GM19035 (cell line): ENCODE data around the gene CACNA1C.

ENCODE experiments used
- ATAC-seq: cut with Tn5 transposase; IDR thresholded peaks from one replicate; pipeline ENCODE4 v1.9.1; 2021; ENCODE audit not compliant: unreplicated experiment

CACNA1C gene

DNA sequence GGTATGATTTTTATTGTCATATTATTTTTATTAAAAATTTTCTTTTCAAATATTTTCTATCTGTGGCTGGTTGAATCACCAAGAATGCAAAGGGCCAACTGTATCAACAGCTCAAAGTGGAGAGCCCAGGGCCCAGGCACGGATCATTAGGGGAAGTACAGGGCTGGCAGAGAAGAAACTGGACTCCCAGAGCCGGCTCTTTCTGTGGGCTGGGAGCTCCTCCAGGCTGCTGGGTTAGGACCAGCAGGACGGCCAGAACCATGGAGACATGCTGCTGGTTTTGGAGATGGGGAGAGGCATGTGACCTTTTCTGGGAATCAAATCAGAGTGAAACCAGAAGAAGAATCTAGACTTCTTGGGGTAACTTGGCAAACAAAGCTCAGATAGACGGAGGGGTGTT is 220.5 kb downstream of the CACNA1C start:
- no peak for ATAC-seq

DNA sequence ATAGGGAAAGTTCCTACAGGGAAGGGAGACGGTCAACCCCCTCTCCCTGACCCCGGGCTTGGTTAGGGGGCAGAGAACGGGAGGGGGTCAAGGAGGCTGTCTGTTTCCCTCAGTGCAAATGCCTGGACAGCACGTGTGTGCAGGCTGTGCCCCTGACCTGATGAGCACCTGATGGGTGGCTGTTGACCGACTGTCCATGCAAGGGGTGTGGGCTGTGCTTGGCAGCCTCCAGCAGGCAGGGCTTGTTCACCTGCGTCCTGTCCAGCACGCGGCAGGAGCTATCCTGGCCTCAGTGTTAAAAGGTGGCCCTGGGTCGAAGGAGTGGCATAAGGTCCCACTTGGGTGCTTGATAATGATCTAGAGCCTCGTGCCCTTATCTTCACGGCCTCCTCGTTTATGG is 221.0 kb downstream of the CACNA1C start:
- ATAC-seq, result no peak

DNA sequence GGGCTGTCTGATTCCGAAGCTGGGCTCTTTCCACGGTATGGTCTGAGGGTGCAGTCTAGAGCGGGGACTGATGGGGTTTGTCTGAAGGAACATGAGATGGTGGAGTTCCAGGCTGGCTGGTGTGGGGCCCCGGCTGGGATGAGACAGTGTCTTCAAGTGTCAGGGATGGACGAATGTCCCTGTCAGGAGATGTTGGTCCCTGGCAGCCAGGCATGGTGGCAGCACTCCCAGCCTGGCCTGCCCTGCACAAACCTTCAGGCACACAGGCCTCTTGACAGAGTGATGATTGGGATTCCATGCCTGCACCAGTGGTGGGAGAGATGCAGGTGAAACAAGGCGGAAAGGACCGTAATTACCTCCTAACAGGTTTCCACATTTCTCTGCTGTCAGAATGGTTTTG is 221.9 kb downstream of the CACNA1C start:
- ATAC-seq, result no peak

DNA sequence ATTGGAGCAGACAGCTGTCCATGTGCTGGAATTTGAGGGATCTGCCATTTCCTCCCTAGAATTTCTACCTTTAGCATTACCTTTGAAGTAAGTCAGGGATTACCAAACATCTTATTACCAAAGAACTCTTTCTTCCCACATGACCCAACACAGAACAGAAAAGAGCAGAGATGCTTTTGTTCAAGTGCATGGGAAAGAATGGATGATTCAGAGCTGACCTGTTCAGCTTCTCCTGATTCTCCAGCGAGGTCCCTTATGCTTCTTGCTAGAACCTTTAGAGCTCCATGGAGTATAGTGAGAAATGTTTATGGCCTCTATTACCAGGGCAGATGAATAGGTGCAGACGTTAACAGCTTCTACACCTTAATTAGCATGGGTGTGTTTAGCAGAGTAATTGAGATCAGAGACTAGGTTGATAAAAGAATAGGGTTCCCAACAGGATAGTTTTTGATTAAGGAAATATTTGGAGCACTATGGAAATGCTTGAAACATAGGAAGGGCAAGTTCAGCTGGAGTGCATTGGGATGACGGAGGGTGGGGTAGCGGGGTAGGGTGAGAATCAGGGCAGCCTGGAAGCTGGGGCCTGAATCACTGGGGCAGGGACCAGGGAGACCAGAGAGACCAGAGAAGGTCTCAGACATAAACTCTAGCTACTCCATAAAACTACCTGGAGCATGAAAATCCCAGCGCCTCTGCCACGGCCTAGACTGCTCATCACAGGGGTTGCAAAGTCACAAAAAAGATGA is 223.7 kb downstream of the CACNA1C start:
- no peak for ATAC-seq

DNA sequence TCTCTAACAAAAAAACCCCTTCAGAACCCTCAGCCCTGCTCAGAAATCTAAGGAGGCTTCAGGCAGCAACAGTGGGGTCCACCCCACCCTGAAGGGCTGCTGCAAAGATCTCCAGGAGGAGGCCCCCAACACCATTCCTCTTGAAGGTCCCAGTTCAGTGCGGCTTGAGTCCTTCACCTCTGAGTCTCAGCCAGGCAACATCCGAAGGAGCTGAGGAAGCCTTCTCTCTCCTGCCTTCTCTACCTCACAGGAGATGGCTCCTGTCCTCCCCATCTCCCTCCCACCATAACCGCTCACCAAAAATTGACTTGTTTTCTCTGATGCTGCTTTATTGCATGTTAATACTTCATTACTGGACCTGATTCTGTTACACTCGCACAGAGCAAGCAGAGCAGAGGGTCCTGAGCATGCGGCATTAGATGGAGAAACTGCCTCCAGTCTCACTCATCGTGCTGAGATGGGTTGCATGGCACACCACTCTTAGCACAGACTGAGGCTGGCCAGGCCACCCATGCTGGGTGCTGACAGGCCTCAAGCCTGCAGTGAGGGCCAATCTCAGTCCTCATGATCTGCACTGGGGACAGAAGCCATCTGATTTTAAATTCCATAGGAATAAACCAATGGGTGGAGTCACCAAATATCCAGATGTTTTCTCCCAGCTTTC is 224.8 kb downstream of the CACNA1C start:
- no peak for ATAC-seq

DNA sequence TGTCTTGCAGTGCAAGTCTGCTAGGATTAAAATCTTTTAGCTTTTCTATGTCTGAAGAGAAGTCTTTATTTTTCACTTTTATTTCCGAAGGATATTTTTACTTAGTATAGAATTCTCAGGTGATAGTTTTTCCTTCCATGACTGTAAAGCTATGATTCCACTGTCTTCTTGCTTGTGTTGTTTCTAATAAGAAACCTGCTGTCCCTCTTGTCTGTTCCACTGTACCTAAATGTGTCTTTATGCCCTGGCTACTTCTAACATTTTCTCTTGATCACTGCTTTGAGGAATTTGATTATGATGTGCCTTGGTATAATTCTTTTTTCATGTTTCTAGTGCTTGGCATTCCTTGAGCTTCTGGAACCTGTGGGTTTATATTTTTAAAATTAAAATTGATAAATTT is 228.7 kb downstream of the CACNA1C start:
- no peak for ATAC-seq

DNA sequence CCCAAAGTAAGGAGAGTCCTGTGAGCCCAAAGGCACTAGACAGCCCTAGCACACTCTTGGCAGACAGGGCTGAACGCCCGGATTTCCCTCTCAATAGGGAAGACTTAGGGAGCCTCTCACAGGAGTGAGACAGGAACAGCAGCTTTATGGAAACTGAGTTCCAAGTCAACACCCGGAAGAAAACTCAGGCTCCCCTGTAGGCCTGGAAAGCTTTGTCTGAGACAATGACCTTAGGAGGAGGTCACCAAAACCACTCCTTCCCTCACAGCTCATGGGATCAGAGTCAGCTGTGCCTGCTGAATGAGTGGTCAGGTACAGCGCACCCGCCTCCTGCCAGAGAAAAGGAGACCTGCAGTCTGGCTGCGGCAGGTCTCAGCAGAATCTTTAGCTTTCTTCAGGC is 229.5 kb downstream of the CACNA1C start:
- no peak for ATAC-seq

DNA sequence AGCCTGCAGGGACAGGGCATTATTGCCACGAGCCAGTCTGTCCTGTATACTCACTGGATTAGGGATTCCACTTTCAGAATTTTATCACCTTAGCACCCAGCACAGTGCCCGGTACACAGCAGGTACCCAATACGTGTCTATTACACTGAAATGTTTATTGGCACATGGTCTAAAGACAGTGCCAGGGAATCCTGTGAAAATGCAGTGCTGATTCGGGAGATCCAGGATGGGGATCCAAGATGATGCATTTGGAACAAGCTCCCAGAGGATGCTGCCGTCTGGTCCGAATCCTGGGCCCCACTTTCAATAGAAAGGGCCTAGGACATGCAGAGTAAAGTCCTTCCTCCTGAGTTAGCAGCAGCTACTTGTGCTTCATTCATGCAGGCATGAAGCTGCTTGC is 230.7 kb downstream of the CACNA1C start:
- no peak for ATAC-seq

DNA sequence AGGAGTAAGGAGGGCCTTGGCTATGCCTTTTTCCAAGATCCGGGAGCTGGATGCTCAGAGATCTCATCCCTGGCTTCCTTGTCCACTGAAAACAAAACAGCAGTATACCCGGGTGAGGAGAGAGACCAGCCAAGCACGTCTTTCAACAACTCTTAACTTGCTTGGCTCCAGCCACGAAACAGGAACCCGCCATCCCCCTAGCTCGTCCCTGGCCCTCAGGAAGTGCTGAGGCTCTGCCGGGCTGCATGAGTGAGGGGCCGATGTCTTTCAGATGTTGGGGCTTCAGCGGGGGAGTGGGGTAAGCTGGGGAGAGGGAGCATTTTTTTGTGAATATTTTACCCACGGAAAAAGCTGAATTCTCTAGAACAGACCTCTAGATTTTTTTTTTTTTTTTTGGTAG is 231.1 kb downstream of the CACNA1C start:
- ATAC-seq, result no peak

DNA sequence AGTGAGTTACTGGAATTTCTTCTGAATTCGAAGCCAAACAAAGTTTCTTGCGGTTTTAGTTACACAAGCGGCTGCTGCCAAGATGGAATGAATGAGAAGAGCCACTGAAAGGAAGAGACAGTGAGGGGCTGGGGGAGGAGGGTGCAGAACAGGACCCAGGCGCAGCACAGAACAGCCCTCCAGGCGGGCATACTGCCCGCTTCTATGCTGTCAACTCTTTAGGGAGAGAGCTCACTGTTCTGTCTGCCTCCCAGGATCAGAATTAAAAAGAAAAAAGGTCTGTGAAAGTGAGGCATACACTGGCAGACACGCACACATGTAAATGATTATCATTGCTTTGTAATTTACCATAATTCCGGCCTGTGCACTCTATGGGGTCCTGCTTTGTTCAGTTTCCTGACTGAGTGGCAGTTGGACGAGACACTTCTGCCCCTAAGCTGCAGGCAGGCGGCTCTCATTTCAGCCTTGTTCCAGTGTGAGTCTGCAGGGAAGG is 231.6 kb downstream of the CACNA1C start:
- no peak for ATAC-seq

DNA sequence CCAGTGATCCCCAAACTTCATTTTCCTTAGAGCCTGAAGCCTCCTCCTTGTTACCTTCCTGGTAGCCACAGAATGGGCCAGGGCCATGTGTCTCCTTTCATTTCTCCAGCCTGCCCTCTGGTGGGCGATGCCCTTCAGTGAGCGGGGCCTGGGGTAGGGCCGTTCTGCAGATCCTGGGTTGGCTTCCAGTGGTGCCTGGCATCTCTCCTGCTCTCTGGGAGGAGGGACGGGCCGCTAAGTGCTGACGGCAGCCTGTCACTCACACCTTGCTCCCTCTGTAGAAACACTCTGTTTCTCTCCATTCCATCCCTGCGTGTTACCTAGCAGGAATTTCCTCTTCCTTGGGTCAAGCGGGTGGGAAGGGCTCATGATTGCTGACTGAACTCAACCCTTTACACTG is 232.1 kb downstream of the CACNA1C start:
- no peak for ATAC-seq

DNA sequence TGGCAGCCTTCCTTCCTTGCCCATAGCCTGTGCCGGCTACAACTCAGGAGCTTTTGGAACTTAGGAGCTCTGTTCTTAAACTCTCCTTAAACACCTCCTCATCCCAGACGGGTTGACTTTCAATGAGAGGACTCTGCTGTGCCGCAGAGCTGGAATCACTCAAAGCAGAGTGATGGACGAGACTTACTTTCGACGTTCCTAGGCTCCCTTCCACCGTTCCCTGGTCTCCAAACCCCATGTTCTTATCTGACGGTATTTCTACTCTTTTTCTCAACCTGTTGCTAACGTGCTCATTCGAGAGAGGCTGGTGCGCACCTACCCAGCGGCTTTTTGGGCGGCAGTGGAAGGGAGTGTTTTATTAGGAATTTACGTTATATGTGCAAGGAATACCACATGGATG is 232.7 kb downstream of the CACNA1C start:
- no peak for ATAC-seq

DNA sequence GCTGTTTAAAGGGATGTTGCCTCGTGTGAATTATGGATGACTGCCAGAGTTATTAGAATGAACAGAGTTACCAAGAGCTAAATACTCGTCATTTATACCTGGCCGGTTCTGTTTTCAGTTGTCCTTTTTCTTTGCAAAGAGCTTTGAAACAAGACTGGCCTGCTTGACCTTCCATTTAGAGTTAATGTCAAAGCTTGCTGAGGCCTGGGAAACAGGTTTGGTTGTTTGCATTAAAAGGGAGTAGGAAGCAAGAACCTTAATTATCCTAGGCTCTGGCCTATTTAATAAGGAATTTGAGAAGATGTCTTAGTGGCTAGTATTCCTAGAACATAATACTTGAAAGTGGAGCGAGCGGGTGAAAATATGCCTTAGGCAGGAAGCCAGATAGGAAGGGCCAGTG is 233.3 kb downstream of the CACNA1C start:
- no peak for ATAC-seq

DNA sequence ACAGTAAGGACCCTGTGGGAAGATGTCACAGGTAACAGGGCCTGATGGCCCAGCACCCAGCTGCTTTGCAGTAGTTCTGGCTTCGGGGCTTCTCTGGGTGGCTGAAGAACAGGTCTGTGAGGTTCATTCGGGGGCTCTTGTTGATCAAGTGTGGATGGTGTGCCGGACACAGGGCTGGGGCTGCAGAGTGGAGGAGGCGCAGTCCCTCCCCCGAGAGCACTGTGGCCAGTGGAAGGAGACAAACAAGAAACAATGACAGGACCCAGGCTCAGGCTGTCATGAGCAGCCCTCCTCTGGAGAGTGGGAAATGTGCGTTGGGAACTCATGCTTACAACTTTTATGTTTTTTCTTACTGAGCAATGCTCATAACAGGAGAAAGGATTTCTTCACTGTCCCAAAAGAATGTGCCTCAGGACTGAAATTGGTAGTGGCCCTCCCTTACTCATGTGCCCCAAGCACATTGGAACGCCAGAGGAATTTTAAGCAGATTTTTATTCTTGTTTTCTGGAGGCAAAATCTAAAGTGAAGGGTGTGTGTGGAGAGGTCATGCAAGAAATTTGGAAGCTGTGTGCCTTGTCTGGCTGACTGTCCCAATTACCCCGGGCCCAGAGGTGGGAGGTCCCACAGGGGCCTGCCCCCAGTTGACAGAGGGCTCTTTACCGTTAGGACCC is 233.8 kb downstream of the CACNA1C start:
- no peak for ATAC-seq

DNA sequence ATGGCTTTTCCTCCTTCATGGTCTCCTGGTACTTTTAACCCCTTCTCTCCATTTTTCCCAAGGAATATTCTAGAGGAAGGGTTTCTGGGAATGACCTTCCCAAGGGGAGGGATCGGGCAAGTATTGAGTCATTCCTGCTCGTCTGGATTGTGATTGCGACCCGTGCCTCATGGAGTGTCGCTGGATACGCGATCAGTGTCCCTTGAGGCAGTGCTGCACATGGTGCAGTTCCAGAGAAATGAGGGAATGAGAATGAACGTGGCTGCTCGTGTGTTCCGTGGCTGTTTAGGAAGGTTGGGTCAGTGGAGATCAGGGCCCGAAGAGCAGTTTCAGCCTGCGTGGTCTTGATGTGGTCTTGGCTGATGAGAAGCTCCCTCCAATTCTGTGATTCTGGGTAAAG is 234.4 kb downstream of the CACNA1C start:
- no peak for ATAC-seq

DNA sequence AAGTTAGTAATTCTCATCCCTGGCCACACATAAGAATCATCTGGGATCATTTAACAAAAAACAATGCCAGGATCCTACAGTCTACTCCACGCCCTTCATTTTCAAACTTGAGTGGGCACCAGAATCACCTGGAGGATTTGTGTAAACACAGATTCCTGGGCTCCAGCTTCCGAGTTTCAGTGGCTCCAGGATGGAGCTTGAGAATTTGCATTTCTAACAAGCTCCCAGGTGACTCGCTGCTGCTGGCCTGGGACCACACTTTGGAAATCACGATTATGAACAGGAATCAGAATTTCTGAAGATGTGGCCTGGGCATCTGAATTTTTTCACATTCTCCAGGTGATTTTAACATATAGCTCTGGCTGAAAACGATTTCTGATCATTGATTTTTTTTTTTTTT is 234.8 kb downstream of the CACNA1C start:
- ATAC-seq, result no peak

DNA sequence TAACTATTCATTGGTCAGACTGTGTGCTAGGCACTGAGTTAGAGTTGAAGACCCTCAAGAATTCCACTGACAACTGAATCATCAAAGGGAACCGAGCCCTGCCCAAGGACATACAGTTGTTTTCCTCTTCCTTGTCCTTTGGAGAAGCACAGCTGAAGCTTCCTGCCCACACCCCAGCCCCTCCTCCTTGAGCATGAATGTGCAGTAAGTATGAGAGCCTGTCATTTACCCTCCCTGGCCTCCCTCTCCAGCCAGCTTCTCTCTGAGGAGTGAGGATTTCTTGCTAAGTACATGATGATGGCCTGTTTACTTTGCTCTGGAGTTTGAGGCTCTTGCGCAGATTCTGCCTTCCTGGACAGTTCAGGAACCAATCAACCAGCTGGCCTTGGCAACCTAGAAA is 235.2 kb downstream of the CACNA1C start:
- no peak for ATAC-seq

DNA sequence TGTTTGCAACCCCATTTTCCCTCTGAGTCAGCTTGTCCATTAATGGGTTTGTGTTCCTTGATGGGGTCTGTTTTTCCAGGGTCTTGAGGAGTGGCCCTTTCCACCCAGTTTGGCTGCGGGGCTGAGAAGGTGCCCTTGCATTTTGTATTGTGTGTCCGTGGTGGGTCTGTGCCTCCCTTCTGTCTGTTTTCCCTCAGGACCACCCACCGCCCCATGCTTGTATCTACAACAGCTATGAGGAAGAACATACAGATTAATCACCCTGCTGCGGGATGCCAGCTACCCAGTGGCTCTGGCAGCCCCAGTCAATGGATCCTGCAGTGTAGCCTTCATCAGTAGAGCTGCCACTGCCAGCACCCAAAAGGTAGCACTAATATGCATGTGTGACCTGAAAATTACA is 235.7 kb downstream of the CACNA1C start:
- no peak for ATAC-seq

DNA sequence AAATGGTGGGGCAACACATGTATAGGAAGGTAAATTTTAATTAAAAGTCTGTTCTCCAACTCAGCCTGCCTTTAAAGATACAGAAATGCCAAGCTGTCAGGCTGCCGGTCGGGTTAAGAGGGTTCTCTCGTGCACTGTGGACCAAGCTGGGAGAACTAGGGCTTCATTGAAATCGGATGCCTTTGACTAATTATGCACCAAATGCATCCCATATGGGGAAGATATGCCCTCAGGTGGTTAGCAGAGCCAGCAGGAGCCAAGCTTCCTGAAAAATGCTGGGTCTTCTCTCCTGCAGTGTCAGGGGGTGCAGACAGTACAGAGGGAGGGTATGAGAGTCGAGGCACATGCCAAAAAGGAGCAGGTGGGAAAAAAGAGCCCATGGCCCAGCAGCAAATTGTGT is 236.1 kb downstream of the CACNA1C start:
- ATAC-seq, result no peak

DNA sequence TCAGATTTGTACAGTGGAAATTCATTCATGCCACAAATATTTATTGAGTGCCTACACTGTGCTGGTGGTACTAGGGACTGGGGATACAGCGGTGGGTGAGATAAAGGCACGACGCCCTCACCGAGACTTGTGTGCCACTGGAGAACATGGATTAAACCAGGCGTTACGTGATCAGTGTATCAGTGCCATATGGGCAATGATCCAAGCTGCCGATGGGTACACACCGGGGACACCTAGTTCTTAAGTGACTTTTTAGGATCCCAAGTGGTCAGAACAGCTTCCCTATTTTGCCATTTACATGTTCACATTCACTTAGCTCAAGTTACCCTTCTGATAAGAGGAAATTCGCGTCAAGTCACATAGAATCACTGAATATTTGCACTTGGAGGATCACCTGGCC is 236.7 kb downstream of the CACNA1C start:
- no peak for ATAC-seq

DNA sequence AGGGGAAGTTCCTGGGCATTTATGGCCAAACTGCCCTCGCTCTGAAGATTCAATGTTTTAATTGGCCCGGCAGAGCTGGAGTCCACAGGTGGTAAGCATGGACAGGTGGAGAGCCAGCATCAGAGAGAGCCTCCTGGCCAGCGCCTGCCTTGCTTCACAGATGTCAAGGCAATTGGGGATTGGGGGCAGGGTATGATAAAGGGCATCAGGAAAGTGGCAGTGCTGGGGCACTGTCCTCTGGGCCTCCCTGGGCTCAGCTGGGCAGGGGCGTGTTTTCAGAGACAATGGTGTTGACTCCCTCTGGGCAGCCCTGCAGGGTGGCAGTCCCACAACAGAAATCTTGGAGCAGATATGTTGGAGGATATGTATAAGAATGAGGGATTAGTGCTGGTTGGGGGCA is 237.3 kb downstream of the CACNA1C start:
- no peak for ATAC-seq

DNA sequence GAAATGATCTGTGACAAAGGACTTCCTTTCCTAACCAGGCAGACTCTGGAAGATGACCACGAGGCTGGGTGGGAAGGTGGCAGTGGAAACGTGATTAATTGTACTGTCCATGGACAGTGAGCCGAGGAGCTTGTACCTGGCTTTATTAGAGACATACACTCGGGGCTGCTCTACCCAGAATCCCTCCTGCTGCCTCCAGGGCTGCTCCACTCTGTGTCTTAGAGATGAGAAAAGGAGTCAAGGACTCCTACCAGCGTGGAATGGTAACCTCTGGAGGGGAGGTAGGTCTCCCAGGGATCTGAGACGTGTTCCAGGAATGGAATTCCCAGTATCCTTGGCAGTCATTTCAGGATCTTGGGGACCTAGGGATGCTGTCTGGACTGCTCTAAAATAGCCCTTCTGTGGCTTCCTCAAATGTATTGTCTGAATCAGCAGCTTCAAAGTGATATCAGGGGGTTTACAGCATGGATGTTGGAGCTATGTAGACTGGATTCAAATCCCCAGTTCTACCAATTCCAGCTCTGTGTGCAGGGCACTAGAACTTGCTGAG is 237.8 kb downstream of the CACNA1C start:
- no peak for ATAC-seq
